SK-N-MC (cell line): Measurements from ENCODE around the gene XRN2.

Experiments used
- DNase-seq: peaks from one replicate; pipeline ENCODE4 v3.0.0-alpha.2; 2011; ENCODE audit warnings: low read depth, low spot score
- H3K27ac ChIP-seq: fragments of 200-600 bp; sonication (generic); 2 replicates; pipeline ENCODE4 v1.5.1; 2016; ENCODE audit warnings: mixed run types
- H3K36me3 ChIP-seq: fragments of 200-600 bp; sonication (generic); 2 replicates; pipeline ENCODE4 v1.6.1; 2017; ENCODE audit warnings: antibody characterized with exemption, low read length, mixed read lengths; ENCODE audit not compliant: insufficient read depth
- H3K4me3 ChIP-seq: fragments of 200-600 bp; sonication (generic); 2 replicates; pipeline ENCODE4 v1.5.1; 2016
- H3K9ac ChIP-seq: fragments of 200-600 bp; sonication (generic); 2 replicates; pipeline ENCODE4 v1.8.0; 2017; ENCODE audit warnings: mixed run types, mixed read lengths; ENCODE audit not compliant: insufficient read length
- H3K9me3 ChIP-seq: fragments of 200-600 bp; sonication (generic); 2 replicates; pipeline ENCODE4 v1.6.1; 2017; ENCODE audit warnings: low read depth, mild to moderate bottlenecking, antibody characterized with exemption, low read length, moderate library complexity, mixed read lengths
- EZH2 ChIP-seq: fragments of 200-600 bp; sonication (generic); IDR thresholded peaks from one replicate; pipeline ENCODE4 v1.6.1; 2017; ENCODE audit warnings: antibody characterized with exemption
- FOXP2 ChIP-seq: optimal IDR thresholded peaks from 2 replicates; pipeline ENCODE3; 2011; ENCODE audit warnings: mild to moderate bottlenecking, moderate library complexity; ENCODE audit not compliant: insufficient read depth; ENCODE audit errors: extremely low read length, control extremely low read depth
- POLR2AphosphoS5 ChIP-seq: IDR thresholded peaks from 2 replicates; pipeline ENCODE4 v1.6.1; 2012; ENCODE audit warnings: mild to moderate bottlenecking, low read depth, low read length, borderline replicate concordance

Gene XRN2

DNA sequence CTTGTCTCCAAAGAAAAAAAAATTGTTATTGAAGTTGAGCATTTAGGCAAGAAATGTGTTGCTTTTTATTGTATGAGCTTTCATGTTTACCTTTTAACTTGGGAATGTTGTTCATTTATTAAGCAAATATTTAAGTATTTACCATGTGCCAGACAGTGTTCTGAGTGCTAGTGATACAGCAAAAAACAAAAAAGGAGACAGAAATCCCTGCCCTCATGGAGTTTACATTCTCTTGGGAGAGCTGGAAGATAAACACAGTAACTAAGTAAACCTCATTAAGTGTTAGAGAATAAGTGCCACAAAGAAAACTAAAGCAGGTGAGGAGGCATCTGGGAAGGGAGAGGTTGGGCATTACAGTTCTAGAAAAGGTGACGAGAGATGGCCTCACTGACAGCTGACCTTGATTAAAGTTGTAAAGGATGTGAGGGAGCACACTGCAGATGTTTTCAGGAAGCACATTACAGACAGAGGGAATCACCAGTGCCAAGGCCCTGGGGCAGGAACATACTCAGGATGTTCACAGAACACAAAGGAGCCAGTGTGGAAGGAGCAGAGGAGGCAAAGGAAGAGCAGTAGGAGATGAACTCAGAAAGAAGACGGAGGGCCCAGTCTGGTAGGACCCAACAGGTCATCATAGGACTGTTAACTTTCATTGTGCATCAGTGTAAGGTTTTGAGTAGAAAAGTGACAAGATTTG is 33.5 kb downstream of the XRN2 start:
- no peak for DNase-seq
- peaks cover 99% of the 10 kb centered on the region for H3K36me3 ChIP-seq
- H3K4me3 ChIP-seq: no peak overlapping the region
- no peaks in the 10 kb centered on the region for H3K9me3 ChIP-seq
- TF ChIP-seq POLR2AphosphoS5 (no peak), FOXP2 (no peak), EZH2 (no peak)
- H3K9ac ChIP-seq: no peak overlapping the region
- no peak overlapping the region for H3K27ac ChIP-seq

- H3K4me3 ChIP-seq: no peak overlapping the region
- no peak overlapping the region for H3K9ac ChIP-seq
- TF ChIP-seq POLR2AphosphoS5 (no peak), EZH2 (no peak), FOXP2 (no peak)
- H3K36me3 ChIP-seq: peaks cover 92% of the 10 kb centered on the region
- no peak overlapping the region for H3K27ac ChIP-seq
- DNase-seq: no peak
- H3K9me3 ChIP-seq: no peaks in the 10 kb centered on the region
Measured at GRCh38 chr20:21338291-21338690, 35.2 kb downstream of the XRN2 start.

DNA sequence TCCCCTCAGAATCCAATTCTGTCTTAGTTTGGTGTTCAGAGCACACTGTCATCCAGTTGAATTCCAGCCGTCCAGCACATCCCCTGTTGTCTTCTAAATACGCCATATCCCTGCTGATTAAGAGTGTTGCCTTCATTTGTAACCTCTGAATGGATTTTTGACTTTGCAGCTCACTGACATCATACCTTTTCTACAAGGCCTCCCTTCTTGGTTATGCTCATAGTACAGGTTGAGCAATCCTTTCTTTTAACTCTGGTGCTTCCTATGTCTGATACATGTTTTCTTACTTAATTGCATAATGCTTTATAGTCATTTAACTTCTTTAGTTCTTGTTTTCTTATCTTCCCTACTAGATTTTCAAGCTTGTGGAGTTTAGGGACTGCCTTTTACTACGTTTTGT is 36.4 kb downstream of the XRN2 start:
- Histone ChIP-seq H3K4me3 (no peak overlapping the region), H3K27ac (no peak overlapping the region), H3K9ac (no peak overlapping the region), H3K36me3 (peaks cover 88% of the 10 kb centered on the region), H3K9me3 (no peaks in the 10 kb centered on the region)
- no peak for DNase-seq
- no peak for TF ChIP-seq POLR2AphosphoS5
- no peak for TF ChIP-seq FOXP2
- no peak for TF ChIP-seq EZH2

- peaks cover 86% of the 10 kb centered on the region for H3K36me3 ChIP-seq
- TF ChIP-seq FOXP2 (no peak), EZH2 (no peak), POLR2AphosphoS5 (no peak)
Measured at GRCh38 chr20:21340991-21341697, 38.0 kb downstream of the XRN2 start.

DNA sequence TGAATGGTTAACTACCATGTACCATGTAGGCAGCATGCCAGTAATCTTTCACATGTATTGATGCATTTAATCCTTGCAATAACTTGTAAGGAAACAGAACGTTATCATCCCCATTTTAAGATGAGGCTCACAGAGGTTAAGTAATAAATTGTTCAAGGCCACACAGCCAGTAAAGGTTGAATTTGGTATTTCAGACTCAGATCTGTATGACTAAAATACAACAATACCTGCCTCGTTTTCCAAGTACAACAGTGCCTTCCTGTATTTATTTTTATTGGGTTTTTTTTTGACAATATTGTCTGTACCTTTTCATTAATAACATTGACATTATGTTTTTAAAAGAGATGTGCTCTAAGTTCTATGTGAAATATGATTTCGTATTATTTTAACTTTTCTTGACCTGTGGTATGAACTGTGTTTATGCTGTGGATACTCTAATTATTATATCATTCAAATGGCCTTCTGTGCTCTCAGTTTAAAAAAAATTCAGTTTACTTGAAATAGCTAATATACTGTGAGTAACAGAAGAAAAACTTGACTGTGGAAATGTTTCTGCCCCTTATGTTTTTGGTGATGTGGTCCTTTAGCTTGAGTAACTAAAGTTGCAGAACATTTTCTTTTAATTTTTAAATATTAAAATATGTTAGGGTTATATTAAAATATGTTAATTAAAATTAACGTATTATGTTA is 39.7 kb downstream of the XRN2 start:
- Histone ChIP-seq H3K4me3 (no peak overlapping the region), H3K27ac (no peak overlapping the region), H3K9me3 (no peaks in the 10 kb centered on the region), H3K36me3 (peaks cover 86% of the 10 kb centered on the region), H3K9ac (no peak overlapping the region)
- TF ChIP-seq EZH2: no peak
- TF ChIP-seq POLR2AphosphoS5: no peak
- no peak for TF ChIP-seq FOXP2
- no peak for DNase-seq

More at GRCh38 chr20:21340991-21341697, 38.0 kb downstream of the XRN2 start:
- no peak for DNase-seq
- Histone ChIP-seq H3K27ac (no peak overlapping the region), H3K9ac (no peak overlapping the region), H3K4me3 (no peak overlapping the region), H3K9me3 (no peaks in the 10 kb centered on the region)

GRCh38 chr20:21344206-21344900 is 41.2 kb downstream of the XRN2 start:
- TF ChIP-seq EZH2 (no peak), POLR2AphosphoS5 (no peak), FOXP2 (no peak)
- Histone ChIP-seq H3K4me3 (no peak overlapping the region), H3K27ac (peak overlapping the region; percentile 59), H3K9ac (no peak overlapping the region), H3K9me3 (no peaks in the 10 kb centered on the region), H3K36me3 (peaks cover 87% of the 10 kb centered on the region)
- no peak for DNase-seq

GRCh38 chr20:21344961-21345360 is 41.8 kb downstream of the XRN2 start:
- Histone ChIP-seq H3K4me3 (no peak overlapping the region), H3K27ac (peak overlapping the region; percentile 59), H3K9ac (no peak overlapping the region), H3K9me3 (no peaks in the 10 kb centered on the region), H3K36me3 (peaks cover 87% of the 10 kb centered on the region)
- TF ChIP-seq EZH2: no peak
- no peak for TF ChIP-seq FOXP2
- TF ChIP-seq POLR2AphosphoS5: no peak
- DNase-seq: no peak

DNA sequence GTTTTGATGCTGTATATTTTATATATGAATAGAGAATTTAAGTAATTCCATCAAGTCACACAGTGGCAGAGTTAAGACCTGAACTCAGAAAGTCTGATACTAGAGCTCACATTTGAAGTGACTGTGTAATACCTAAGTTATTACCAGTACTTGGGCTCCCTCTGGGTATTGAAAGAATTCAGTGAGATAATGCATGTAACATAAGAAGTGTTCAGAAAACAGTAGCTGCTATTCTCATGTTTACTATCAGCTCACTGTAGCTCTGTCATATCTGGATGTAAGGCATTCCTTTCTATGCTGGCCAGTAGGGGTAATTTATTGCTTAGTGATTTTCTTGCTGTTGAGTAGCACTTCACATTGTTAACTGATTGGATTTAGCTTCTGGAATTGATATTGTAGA is 49.6 kb downstream of the XRN2 start:
- no peak for DNase-seq
- H3K27ac ChIP-seq: no peak overlapping the region
- no peak for TF ChIP-seq EZH2
- no peak for TF ChIP-seq POLR2AphosphoS5
- TF ChIP-seq FOXP2: no peak
- no peak overlapping the region for H3K9ac ChIP-seq
- H3K4me3 ChIP-seq: no peak overlapping the region
- peaks cover 79% of the 10 kb centered on the region for H3K36me3 ChIP-seq
- H3K9me3 ChIP-seq: no peaks in the 10 kb centered on the region
